Stimulated activated CD8-positive, alpha-beta memory T cell treated with anti-CD3 and anti-CD28 coated beads, Interleukin-4, amount 100 ng/mL, for 4 hours (primary cell): ENCODE results near the gene EYA3.
A peak's percentile ranks its signal among the peaks of the same experiment; 100 is the strongest.

Experiments used
- DNase-seq, 2 donors: peaks; one replicate each; pipeline ENCODE4 v3.0.0-alpha.2; 2020; ENCODE audit warnings: low read depth in 2 of 2, low spot score in 1 of 2

Gene EYA3

GRCh38 chr1:27940870-27941560, 147.4 kb downstream of the EYA3 start:
- no peak for DNase-seq

GRCh38 chr1:27940297-27940696, 148.1 kb downstream of the EYA3 start:
- peak; percentile 37 to 45 for DNase-seq

GRCh38 chr1:27938488-27938887, 149.9 kb downstream of the EYA3 start:
- DNase-seq, result no peak

- DNase-seq, result no peak
These were observed 150.9 kb downstream of the EYA3 start for GRCh38 chr1:27937524-27937836.

GRCh38 chr1:27936370-27936769, 152.0 kb downstream of the EYA3 start:
- DNase-seq, result no peak

- DNase-seq, result no peak
These were observed 152.7 kb downstream of the EYA3 start for GRCh38 chr1:27935721-27936120.

GRCh38 chr1:27934818-27935549, 153.4 kb downstream of the EYA3 start, which contains the start of gene SMPDL3B:
Gene SMPDL3B (plus strand): TSS chr1:27935000. CDS start chr1:27935184, 184 bp downstream.
- no peak for DNase-seq

- DNase-seq, result no peak
These were observed 156.7 kb downstream of the EYA3 start for GRCh38 chr1:27931759-27932158.

GRCh38 chr1:27931184-27931583, 157.2 kb downstream of the EYA3 start:
- no peak for DNase-seq

- DNase-seq, result no peak
These were observed 160.0 kb downstream of the EYA3 start for GRCh38 chr1:27928216-27928954.

GRCh38 chr1:27922272-27922671, 166.1 kb downstream of the EYA3 start:
- no peak for DNase-seq
